SH-SY5Y (cell line): ENCODE data around the gene MTA2.

Experiments used
- GATA2 ChIP-seq: IDR thresholded peaks from 2 replicates; pipeline ENCODE4 v1.6.1; 2011; ENCODE audit warnings: mild to moderate bottlenecking, low read depth, low read length
- GATA3 ChIP-seq: IDR thresholded peaks from 2 replicates; pipeline ENCODE4 v1.6.1; 2011; ENCODE audit warnings: low read depth, mild to moderate bottlenecking, low read length, moderate library complexity

GRCh38 chr11:62588966-62589637 lies 12.6 kb downstream of the MTA2 start:
- TF ChIP-seq GATA3 (no peak), GATA2 (no peak)
